ENCODE results near the gene QSOX2. TPM values are rescaled to one million over a fixed set of nuclear protein-coding genes. Genes with fewer than 3 reads are reported as not detected.

The QSOX2 gene
- total RNA-seq, 1 experiment from 2014 or later: 48.0 TPM

- no peak for DNase-seq
- Histone ChIP-seq H3K4me1 (peaks cover 2% of the 10 kb centered on the region), H3K27ac (no peak overlapping the region), H3K36me3 (no peaks in the 10 kb centered on the region), H3K4me3 (no peak overlapping the region), H3K9me3 (replicated peaks) (0 out of 2 replicates have a peak, but pooled peaks cover 9% of the 10 kb centered on the region), H3K27me3 (peaks cover 50% of the 10 kb centered on the region)
Measured at GRCh38 chr9:136160381-136160841, 85.2 kb downstream of the QSOX2 start.

DNA sequence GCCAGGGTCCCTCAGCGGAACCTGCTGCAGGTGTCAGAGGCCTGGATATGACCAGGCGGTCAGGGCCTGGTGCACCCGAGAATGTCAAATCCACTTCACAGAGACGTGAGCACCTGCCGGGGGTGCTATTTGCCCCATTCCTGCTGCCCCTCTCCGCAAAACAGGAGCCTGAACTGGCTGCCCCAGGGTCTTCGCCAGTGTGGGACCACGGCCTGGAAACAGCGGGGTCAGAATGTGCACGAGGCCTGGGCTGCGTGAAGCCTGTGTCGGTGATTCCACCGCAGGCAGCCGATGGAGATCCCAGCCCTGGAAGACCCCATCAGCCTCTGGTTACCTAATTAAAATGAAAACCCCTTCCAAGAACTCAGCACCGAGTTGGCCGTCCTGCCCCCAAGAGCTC lies 85.8 kb downstream of the QSOX2 start:
- peaks cover 2% of the 10 kb centered on the region for H3K4me1 ChIP-seq
- DNase-seq: no peak
- H3K27me3 ChIP-seq: peaks cover 55% of the 10 kb centered on the region
- no peak overlapping the region for H3K27ac ChIP-seq
- no peak overlapping the region for H3K4me3 ChIP-seq
- 0 out of 2 replicates have a peak, but pooled peaks cover 11% of the 10 kb centered on the region for H3K9me3 ChIP-seq (replicated peaks)
- H3K36me3 ChIP-seq: no peaks in the 10 kb centered on the region

- no peaks in the 10 kb centered on the region for H3K36me3 ChIP-seq
- peaks cover 2% of the 10 kb centered on the region for H3K4me1 ChIP-seq
- DNase-seq: no peak
- H3K27me3 ChIP-seq: peaks cover 58% of the 10 kb centered on the region
- H3K4me3 ChIP-seq: no peak overlapping the region
- H3K27ac ChIP-seq: no peak overlapping the region
- H3K9me3 ChIP-seq (replicated peaks): 0 out of 2 replicates have a peak, but pooled peaks cover 3% of the 10 kb centered on the region
Measured at GRCh38 chr9:136157477-136158265, 87.9 kb downstream of the QSOX2 start.

Other genes starting within 250 kb of the QSOX2 start
- gene NACC2, start 150.5 kb downstream of the QSOX2 start, total RNA-seq (2014; rRNA removed; shearing (Covaris generic)): 3.6 and 4.4 TPM in 2 replicates
- gene TMEM250, start 126.9 kb downstream of the QSOX2 start, total RNA-seq (2014; rRNA removed; shearing (Covaris generic)): 31.8 and 34.0 TPM in 2 replicates
- not detected in 2 replicates for gene LHX3, start 40.7 kb downstream of the QSOX2 start, total RNA-seq (2014; rRNA removed; shearing (Covaris generic))
- 0.05 TPM in 1 of 2 replicates, not detected in the other for gene CCDC187, start 58.3 kb upstream of the QSOX2 start, total RNA-seq (2014; rRNA removed; shearing (Covaris generic))
- gene GPSM1, start 81.7 kb upstream of the QSOX2 start, total RNA-seq (2014; rRNA removed; shearing (Covaris generic)): 52.5 and 57.2 TPM in 2 replicates
- gene DNLZ, start 117.9 kb upstream of the QSOX2 start, total RNA-seq (2014; rRNA removed; shearing (Covaris generic)): 17.0 and 19.4 TPM in 2 replicates
- gene CARD9, start 127.9 kb upstream of the QSOX2 start, total RNA-seq (2014; rRNA removed; shearing (Covaris generic)): 8.8 and 11.8 TPM in 2 replicates
- 7.5 and 8.9 TPM in 2 replicates for gene SNAPC4, start 154.4 kb upstream of the QSOX2 start, total RNA-seq (2014; rRNA removed; shearing (Covaris generic))
- 56.5 and 72.0 TPM in 2 replicates for gene ENTR1, start 164.8 kb upstream of the QSOX2 start, total RNA-seq (2014; rRNA removed; shearing (Covaris generic))
- gene PMPCA, start 164.8 kb upstream of the QSOX2 start, total RNA-seq (2014; rRNA removed; shearing (Covaris generic)): 82.0 and 87.1 TPM in 2 replicates
- 14.3 and 18.3 TPM in 2 replicates for gene INPP5E, start 194.0 kb upstream of the QSOX2 start, total RNA-seq (2014; rRNA removed; shearing (Covaris generic))
- gene SEC16A, start 237.2 kb upstream of the QSOX2 start, total RNA-seq (2014; rRNA removed; shearing (Covaris generic)): 44.5 and 47.7 TPM in 2 replicates